DND-41 (cell line): ENCODE measurements around the gene WDFY4.

ENCODE experiments used
- ATAC-seq: fragments of 200-7000 bp; cut with Tn5 transposase; 3 replicates; pipeline ENCODE4 v1.9.1; 2021; ENCODE audit warnings: low read depth; ENCODE audit not compliant: insufficient read depth
- DNase-seq: peaks from one replicate; pipeline ENCODE4 v3.0.0-alpha.2; 2020
- H2AFZ ChIP-seq: 2 replicates; pipeline ENCODE4 v1.6.0; 2012; ENCODE audit warnings: low read depth, low read length
- H3K27ac ChIP-seq: 2 replicates; pipeline ENCODE4 v1.5.1; 2012; ENCODE audit warnings: low read length, inconsistent platforms
- H3K27me3 ChIP-seq: fragments of 200-600 bp; sonication (generic); 2 replicates; pipeline ENCODE4 v1.6.0; 2012; ENCODE audit warnings: low read length, mild to moderate bottlenecking, inconsistent platforms; ENCODE audit not compliant: insufficient read depth, poor library complexity
- H3K36me3 ChIP-seq: 2 replicates; pipeline ENCODE4 v1.5.1; 2012; ENCODE audit warnings: low read length, inconsistent platforms; ENCODE audit not compliant: insufficient read depth
- H3K4me1 ChIP-seq: 2 replicates; pipeline ENCODE4 v1.5.1; 2012; ENCODE audit warnings: mild to moderate bottlenecking, low read length; ENCODE audit not compliant: insufficient read depth
- H3K4me2 ChIP-seq: 2 replicates; pipeline ENCODE4 v1.6.0; 2012; ENCODE audit warnings: mild to moderate bottlenecking, moderate library complexity, low read length, inconsistent platforms; ENCODE audit not compliant: insufficient read depth
- H3K4me3 ChIP-seq, 2 experiments: fragments of 200-600 bp in 1 of 2; shearing (Covaris generic) in 1 of 2; 2 replicates each; pipeline ENCODE4 v1.5.1; 2012 to 2016; ENCODE audit warnings: inconsistent platforms in 2 of 2, low read length in 2 of 2, mild to moderate bottlenecking in 2 of 2, low read depth in 1 of 2, moderate library complexity in 1 of 2
- H3K79me2 ChIP-seq: 2 replicates; pipeline ENCODE4 v1.6.0; 2012; ENCODE audit warnings: low read length, inconsistent platforms; ENCODE audit not compliant: insufficient read depth
- H3K9ac ChIP-seq: 2 replicates; pipeline ENCODE4 v1.6.0; 2012; ENCODE audit warnings: low read depth, mild to moderate bottlenecking, inconsistent platforms, low read length, moderate library complexity
- H3K9me3 ChIP-seq: 2 replicates; pipeline ENCODE4 v1.5.1; 2012; ENCODE audit warnings: low read length, moderate library complexity, mild to moderate bottlenecking, inconsistent platforms; ENCODE audit not compliant: insufficient read depth, severe bottlenecking
- H4K20me1 ChIP-seq: 2 replicates; pipeline ENCODE4 v1.6.0; 2012; ENCODE audit warnings: low read length; ENCODE audit not compliant: insufficient read depth
- EZH2 ChIP-seq: IDR thresholded peaks from 3 replicates; pipeline ENCODE4 v1.6.1; 2012; ENCODE audit warnings: borderline replicate concordance, low read depth, mild to moderate bottlenecking, moderate library complexity, low read length, inconsistent platforms; ENCODE audit not compliant: severe bottlenecking
- TF ChIP-seq, protein P1 (sequence below): IDR thresholded peaks from 2 replicates; pipeline ENCODE4 v1.5.1; 2012; ENCODE audit warnings: borderline replicate concordance, low read length, moderate library complexity, mild to moderate bottlenecking; ENCODE audit not compliant: poor library complexity, severe bottlenecking; ENCODE audit errors: extremely low read depth

The WDFY4 gene

DNA sequence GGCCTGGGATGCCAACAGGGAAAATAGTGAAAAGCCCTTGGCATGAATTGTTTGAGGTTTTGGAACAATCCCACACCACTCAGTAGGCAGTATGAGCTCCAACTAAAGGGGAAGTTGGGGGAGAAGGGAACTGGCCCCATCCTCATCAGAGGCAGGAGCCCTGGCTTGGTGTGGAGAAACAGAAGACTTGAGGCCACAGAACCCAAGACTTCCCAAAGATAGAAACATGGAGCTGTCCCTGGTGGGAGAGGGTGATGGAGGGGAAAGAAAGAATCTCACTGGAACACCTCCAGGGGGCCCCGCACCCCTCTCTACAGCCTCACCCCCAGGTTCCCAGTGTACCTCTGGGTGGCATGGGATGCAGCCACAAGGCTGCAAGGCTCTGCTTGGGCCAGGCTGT, 345.0 kb downstream of the WDFY4 start:
- Histone ChIP-seq H3K4me2 (no peak overlapping the region), H2AFZ (no peak overlapping the region), H3K9ac (no peak overlapping the region), H3K4me1 (no peaks in the 10 kb centered on the region), H3K79me2 (no peaks in the 10 kb centered on the region), H3K27ac (no peak overlapping the region), H4K20me1 (no peaks in the 10 kb centered on the region), H3K9me3 (no peaks in the 10 kb centered on the region), H3K36me3 (no peaks in the 10 kb centered on the region), H3K4me3 (no peak overlapping the region), H3K27me3 (no peaks in the 10 kb centered on the region)
- ATAC-seq: no peak
- TF ChIP-seq EZH2: no peak
- TF ChIP-seq, protein P1, sequence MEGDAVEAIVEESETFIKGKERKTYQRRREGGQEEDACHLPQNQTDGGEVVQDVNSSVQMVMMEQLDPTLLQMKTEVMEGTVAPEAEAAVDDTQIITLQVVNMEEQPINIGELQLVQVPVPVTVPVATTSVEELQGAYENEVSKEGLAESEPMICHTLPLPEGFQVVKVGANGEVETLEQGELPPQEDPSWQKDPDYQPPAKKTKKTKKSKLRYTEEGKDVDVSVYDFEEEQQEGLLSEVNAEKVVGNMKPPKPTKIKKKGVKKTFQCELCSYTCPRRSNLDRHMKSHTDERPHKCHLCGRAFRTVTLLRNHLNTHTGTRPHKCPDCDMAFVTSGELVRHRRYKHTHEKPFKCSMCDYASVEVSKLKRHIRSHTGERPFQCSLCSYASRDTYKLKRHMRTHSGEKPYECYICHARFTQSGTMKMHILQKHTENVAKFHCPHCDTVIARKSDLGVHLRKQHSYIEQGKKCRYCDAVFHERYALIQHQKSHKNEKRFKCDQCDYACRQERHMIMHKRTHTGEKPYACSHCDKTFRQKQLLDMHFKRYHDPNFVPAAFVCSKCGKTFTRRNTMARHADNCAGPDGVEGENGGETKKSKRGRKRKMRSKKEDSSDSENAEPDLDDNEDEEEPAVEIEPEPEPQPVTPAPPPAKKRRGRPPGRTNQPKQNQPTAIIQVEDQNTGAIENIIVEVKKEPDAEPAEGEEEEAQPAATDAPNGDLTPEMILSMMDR: no peak
- DNase-seq: no peak
